Lower leg skin (tissue), 4 donors: ENCODE measurements around the gene CNKSR3. TPM values are rescaled to one million over a fixed set of nuclear protein-coding genes. Genes with fewer than 3 reads are reported as not detected.

Source experiments
- DNase-seq, 2 donors: peaks; one replicate each; pipeline ENCODE4 v3.0.0-alpha.2; 2019; ENCODE audit warnings: low spot score in 2 of 2
- H3K4me3 ChIP-seq: fragments of 200-600 bp; sonication (generic); 2 replicates; pipeline ENCODE4 v1.5.1; 2017; ENCODE audit warnings: mild to moderate bottlenecking, low read depth; ENCODE audit not compliant: poor library complexity, severe bottlenecking
- POLR2A ChIP-seq, 2 donors: fragments of 450-650 bp; IDR thresholded peaks; one replicate each; pipeline ENCODE4 v1.6.1; 2016 to 2017; ENCODE audit warnings: antibody characterized with exemption in 2 of 2, mild to moderate bottlenecking in 1 of 2, moderate library complexity in 1 of 2
- WGBS, 2 donors: methylation state at CpG; one replicate each; pipeline ENCODE4 v1.1.5; 2018; 5-methylcytosine and 5-hydroxymethylcytosine counted together
- intact Hi-C: fragments of 100-400 bp; cut with DNase I; formaldehyde crosslinking; loops from one replicate; pipeline ENCODE4 v1.15.0; 2023; ENCODE audit warnings: low total_unique reads
- total RNA-seq, 4 donors: library from RNA; depleted of rRNA; stranded (reverse); fragments of >200 nt; gene quantifications; one replicate each; pipeline ENCODE4 v1.1.0, GENCODE V29; 2016
- TF ChIP-seq, protein P1 (sequence below), 3 donors: fragments of 450-650 bp; IDR thresholded peaks; one replicate each; pipeline ENCODE4 v1.5.1; 2016; ENCODE audit warnings: antibody characterized with exemption in 3 of 3, mild to moderate bottlenecking in 3 of 3, moderate library complexity in 2 of 3

CNKSR3 gene
- total RNA-seq, 4 donors from 2014 or later = 8.8 to 11.1 (median 9.4) TPM

DNA sequence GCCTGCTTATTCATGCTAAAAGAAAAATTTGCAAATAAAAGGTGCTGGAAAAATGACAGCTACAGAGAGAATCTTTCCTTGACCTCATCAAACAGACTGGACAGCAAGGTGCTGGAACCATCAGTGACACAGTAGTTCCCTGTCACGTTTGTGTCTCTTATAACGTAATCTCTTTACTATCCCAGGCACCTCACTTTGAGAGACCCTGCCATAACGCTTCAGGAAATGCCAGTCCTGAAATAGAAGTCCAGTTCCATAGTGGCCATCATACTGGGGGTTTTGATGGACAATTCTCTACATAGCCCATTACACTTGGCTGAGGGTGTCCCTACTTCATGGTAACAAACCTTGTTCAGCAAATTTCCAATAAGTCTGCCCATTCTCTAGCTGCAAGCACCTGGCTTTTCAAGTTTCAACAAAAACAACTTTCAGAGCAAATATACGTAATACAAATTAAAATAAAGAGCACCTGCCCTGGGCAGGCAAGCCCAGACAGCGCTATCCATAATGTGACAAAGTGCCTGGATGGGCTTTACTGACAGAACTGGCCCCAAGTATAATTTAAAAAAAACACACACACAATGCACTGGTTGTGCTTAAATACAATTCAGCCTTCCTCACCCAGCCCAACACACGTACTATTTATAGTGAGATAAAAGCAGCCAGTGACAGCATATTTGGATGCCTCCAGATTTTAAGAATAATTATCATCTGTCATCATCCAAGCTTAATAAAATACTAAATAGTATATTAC, 38.7 kb downstream of the CNKSR3 start:
- no peak overlapping the region for H3K4me3 ChIP-seq
- TF ChIP-seq, protein P1, sequence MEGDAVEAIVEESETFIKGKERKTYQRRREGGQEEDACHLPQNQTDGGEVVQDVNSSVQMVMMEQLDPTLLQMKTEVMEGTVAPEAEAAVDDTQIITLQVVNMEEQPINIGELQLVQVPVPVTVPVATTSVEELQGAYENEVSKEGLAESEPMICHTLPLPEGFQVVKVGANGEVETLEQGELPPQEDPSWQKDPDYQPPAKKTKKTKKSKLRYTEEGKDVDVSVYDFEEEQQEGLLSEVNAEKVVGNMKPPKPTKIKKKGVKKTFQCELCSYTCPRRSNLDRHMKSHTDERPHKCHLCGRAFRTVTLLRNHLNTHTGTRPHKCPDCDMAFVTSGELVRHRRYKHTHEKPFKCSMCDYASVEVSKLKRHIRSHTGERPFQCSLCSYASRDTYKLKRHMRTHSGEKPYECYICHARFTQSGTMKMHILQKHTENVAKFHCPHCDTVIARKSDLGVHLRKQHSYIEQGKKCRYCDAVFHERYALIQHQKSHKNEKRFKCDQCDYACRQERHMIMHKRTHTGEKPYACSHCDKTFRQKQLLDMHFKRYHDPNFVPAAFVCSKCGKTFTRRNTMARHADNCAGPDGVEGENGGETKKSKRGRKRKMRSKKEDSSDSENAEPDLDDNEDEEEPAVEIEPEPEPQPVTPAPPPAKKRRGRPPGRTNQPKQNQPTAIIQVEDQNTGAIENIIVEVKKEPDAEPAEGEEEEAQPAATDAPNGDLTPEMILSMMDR (IDR thresholded peaks at IDR 0.05) = no peak
- no peak for TF ChIP-seq POLR2A (IDR thresholded peaks at IDR 0.05)
- intact Hi-C loops = no loop called here
- WGBS, 2 donors = 55 to 58% methylated on average over 6 of the region's 6 CpGs
- DNase-seq = no peak

DNA sequence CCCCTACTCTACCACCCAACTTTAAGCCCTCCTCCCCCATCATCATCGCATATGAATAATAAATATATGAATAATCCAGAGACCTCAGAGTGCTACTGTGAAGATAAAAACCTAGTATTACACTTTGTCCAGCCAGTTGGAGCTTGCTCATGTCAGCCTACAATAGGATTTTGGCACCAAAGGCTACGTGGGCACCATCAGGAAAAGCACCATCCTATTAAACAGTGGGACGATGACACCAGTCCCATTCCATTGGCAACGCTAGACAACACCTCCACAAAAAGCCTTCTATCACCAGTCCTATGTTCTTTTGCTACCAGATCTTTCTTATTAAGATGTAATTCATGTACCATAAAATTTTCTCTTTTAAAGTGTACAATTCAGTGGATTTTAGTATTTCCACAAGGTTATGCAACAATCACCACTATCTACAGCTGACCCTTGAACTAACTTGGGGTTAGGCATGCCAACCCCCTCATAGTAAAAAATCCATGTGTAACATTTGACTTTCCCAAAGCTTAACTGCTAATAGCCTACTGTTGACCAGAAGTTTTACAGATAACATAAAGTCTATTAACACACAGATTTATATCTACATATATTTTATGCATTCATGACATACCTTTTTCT, 41.1 kb downstream of the CNKSR3 start:
- no peak for TF ChIP-seq POLR2A (IDR thresholded peaks at IDR 0.05)
- TF ChIP-seq, protein P1 (IDR thresholded peaks at IDR 0.05) = no peak
- H3K4me3 ChIP-seq = no peak overlapping the region
- DNase-seq = peak in 1 of 2 donors; percentile 3
- intact Hi-C loops = no loop called here
- WGBS, 2 donors = 84 to 92% methylated on average over 4 of the region's 4 CpGs

DNA sequence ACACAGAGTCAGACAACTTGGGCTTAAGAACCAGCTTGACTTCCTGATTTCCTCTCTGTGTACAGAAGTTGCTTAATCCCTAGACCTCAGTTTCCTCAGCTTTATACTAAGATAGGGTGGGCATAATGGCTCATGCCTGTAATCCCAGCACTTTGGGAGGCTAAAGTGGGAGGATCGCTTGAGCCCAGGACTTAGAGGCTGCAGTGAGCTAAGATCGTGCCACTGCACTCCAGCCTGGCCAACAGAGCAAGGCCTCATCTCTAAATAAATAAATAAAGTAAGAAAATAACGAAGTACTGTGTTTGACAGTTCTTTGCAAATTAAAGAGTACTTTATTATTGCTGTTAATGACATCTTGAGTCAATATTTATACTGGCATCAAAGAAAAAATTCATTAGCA, 41.7 kb downstream of the CNKSR3 start:
- intact Hi-C loops = no loop called here
- peak in 1 of 2 donors; percentile 52 for DNase-seq
- 90 to 93% methylated on average over 3 of the region's 3 CpGs for WGBS, 2 donors
- no peak overlapping the region for H3K4me3 ChIP-seq
- TF ChIP-seq, protein P1 (IDR thresholded peaks at IDR 0.05) = no peak
- TF ChIP-seq POLR2A (IDR thresholded peaks at IDR 0.05) = no peak

DNA sequence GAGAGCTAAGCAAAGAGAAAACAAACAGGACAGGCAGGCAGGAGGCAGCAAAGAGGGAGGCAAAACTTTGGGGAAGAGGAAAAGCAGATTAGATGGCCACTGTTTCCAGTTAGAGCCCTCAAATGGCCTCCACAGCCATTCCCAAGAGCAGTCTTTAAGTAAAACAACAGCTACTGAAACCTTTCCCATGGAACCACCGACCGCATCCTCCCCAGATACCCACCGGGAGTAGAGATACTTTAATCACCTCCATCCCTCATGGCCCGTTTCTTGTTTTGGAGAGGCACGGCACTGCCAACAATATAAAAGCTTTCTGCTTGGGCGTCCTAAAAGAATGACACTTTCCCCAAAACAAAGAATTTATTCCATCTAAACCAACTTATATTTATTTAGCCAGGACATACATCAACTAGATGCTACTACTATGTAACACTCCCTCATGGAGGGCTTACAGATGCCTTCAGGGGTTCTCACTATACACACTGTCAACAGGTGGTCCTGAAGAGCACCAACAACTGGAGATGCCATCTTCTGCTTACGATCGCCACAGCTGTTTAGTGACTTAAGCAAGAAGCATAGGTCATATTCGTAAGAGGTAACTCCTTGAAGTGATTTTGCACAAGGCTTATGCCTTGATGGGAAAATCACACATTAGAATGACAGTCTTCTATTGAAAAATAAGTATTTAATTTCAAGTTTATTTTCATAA, 43.4 kb downstream of the CNKSR3 start:
- no peak overlapping the region for H3K4me3 ChIP-seq
- 83 to 88% methylated on average over 9 of the region's 9 CpGs for WGBS, 2 donors
- intact Hi-C loops = no loop called here
- DNase-seq = peak in 1 of 2 donors; percentile 79
- TF ChIP-seq, protein P1 (IDR thresholded peaks at IDR 0.05) = no peak
- TF ChIP-seq POLR2A (IDR thresholded peaks at IDR 0.05) = no peak

DNA sequence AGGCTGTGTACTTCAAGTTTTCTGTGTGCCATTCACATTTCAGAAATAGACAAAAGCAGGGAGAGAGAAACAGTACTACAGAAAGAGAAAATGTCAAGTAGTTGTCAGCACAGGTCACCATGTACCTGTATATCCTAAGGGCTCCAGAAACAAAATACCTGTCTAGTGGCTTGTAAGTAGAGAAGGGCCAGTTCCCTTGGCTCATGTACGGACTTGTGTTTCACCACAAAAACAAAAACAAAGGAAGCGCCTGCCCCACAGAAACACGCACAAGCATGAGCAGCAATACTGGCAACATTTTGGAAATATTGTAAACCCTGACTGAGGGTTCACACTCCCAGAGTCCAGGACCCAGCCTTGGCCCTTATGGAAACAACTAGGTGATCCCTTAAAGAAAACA, 44.3 kb downstream of the CNKSR3 start:
- intact Hi-C loops = no loop called here
- no peak for TF ChIP-seq POLR2A (IDR thresholded peaks at IDR 0.05)
- TF ChIP-seq, protein P1 (IDR thresholded peaks at IDR 0.05) = no peak
- no peak overlapping the region for H3K4me3 ChIP-seq
- peak in 1 of 2 donors; percentile 80 for DNase-seq
- WGBS, 2 donors = 47 to 55% methylated on average over 3 of the region's 3 CpGs
